NCI-H2081 treated with DMSO at 0.1 percent for 48 hours (cell line): ENCODE results near the gene CXCR6.

Source experiments
- DNase-seq: peaks from one replicate; lab custom pipeline; 2025; lab: John Stamatoyannopoulos, UW

The CXCR6 gene

DNA sequence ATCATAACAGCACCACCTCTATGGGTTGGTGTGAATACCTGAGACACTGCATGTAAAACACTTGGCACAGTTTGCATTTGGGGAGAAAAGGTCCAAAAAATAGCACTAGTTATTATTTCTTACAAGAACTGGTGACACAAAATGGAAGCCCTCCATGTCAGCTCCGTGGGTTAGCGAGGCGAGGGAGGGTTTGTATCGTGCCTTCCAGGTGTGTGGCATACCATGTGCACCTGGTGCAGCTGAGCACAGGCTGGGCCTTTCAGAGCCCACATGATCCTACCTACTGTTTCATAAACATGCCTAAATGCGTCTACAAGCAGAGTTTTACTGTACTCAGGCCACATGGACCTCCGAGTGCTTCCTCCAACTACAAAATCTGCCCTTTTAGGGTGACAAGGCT lies 5.6 kb downstream of the CXCR6 start:
- no peak for DNase-seq

DNA sequence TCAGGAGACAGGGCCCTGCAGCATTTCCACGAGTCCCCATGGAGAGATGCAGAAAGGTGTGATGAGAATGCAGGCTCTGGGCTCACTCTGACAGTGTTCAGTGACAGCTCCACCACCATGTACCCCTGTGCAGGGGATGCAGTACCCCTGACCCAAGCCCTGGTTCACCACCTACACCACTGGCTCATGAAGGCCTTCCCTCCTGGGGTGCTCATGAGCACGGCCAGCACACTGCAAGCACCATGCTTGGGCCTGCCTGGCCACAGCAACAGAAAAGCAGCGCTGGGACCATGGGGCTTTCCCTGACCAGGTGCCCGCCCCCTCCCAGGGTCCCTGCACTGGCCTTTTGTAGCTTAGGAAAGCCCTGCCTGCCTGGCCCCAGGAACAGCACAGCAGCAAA lies 6.2 kb downstream of the CXCR6 start:
- DNase-seq = no peak

DNA sequence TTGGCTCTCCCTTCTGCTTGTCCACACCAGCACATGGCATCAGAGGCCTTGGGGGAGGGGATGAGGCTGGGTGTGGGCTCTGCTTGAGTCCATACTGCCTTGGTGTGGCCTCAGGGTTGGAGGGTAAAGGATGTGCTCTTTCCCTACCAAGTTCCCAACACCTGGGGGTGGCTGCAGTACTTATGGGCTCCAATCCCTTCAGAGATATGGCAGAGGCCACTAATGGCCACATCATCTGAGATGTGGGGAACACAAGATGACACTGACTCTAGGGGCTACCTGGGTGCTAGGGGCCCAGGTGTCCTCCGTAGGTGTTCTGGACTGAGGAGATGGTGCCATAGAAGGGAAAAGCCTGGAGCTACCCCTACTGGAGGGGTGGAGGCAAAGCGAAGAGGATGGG lies 6.9 kb downstream of the CXCR6 start:
- no peak for DNase-seq

DNA sequence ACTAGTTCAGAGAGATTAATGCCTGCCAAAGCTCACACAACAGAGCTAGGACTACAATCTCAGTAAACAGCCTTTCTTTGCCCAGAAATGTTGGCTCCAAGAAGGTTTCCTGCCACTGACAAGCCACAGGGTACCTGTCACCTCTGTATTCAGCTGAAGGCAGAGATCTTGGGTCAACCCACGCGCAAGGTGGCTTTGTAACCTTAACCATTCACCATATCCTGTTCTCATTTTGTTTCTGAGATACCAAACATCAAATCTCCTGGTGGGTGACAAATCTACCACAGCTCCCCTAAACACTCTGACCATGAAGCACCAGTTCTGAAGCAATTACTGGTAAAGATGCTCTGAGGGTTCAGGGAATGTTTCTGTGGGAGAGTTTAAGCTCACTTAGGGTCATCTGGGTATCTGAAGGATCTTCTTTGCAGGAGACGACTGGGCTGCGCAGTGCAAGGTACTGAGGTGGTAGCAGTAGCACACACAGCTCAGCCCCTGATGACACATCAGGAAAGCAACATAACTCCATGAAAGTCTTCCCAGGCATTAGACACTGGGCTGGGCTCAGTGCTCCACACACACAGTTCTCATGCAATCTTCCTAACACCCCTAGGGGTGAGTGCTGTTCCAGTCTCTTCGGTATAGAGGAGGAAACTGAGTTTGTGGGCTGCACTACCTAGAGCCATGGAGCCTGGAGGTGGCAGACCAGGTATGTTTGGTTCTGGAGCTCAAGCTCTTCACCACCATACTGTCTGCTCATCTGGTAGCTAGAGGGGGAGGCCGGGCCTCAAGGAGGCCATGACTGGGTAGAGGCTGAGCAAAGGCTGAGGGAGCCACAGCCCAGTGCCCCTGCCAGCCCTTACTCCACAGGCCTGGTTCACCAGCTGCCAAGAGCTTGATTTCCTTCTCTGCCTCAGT lies 7.7 kb downstream of the CXCR6 start:
- DNase-seq = no peak

DNA sequence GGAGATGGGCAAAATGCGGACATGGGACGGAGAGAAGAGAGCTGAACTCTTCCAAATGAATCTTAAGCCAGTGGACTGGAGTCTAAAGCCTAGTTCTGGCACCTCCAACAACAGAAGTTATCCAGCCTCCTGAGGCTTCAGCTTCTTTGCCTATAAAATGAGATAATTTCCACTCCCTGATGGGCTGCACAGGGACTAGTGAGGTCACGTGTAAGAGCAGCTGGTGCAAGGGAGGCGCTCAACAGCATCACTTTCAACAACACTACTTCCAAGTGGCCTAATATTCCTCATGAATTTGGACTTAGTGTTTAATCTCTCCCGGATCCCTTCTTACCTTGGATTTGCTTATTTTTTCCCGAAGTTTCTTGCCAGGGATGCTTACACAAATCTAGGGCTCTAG lies 8.7 kb downstream of the CXCR6 start:
- no peak for DNase-seq

DNA sequence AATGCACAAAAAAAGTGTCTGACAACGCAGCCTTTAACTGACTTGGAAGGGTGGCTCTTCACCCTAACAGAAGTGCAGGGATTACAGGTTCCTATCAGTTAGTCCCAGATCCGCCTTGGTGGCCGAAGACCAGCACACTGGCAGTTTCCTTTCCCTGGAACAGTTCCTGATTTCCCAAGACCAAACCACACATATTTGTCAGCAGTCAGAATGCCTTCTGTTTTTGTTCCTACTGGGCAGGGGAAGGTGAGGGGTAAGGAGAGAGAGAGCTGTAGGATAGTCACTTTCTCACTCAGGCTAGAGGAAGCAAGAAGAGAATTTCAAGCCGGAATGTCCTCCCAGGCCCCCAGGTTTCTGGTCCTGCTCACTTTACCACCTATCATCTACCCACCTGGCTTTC lies 9.2 kb downstream of the CXCR6 start:
- DNase-seq = no peak

DNA sequence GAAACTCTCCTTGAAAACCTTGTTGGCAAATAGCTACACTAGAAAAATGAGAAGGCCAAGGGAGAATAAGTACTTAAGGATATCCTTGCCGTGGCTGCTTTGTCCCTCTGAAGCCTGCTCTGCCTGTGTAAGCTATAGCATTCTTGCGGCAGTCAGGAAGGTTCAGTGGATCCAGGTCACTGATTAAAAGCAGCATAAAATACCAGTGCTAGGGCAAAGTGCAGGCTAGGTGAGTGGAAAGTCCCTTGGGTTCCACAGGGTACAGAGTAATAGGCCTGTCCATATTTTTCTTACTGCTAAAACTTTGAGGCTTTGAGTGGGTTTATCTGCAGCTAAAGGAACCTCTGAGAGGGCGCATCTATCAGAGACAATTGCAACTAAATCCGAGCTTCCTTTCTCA lies 10.3 kb downstream of the CXCR6 start:
- no peak for DNase-seq

DNA sequence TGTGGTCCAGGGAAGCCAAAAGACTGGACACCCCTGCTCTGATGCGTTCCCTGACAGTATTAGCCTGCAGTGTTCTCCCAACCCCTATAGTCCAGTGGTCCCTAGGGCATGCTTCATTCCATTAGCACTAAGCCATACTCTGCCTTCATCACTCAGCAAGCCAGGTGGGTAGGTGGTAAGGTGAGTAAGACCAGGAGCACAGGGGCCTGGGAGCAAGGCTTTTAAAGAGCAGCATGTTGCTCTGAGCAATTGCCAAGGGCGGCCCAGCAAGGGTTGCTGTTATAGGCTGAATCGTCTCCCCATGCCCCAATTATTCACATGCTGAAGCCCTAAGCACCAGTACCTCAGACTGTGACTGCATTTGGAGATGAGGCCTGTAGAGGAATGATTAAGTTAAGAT lies 11.0 kb downstream of the CXCR6 start:
- no peak for DNase-seq

DNA sequence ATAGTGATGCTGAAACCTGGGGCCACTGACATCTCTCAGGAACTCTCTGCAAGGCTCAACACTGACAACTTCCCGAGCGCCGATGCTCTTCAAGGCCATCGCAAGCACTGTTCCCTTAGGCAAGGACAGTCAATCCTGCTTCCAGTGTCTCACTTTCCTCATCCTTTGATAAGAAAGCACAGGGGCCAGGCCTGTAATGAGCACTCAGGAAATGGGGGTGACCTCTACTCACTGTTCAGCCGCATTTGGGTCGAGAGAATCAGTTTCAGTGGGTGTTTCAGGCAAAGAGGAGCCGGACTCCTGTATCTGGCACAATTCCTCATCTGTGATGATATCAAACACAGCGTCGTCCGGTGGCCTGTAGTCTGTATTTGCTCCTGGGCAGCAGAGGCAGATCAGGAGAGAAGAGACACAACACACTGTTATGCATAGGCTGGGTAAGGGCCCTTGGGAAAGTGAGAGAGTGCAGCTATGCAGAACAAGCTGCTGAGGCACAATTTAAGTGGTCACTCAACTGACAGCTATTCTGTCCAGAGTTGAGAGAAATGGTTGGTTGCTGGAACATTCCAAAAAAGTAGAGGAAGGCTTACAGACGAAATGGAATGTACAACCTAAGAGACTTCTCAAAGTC lies 11.9 kb downstream of the CXCR6 start:
- no peak for DNase-seq

DNA sequence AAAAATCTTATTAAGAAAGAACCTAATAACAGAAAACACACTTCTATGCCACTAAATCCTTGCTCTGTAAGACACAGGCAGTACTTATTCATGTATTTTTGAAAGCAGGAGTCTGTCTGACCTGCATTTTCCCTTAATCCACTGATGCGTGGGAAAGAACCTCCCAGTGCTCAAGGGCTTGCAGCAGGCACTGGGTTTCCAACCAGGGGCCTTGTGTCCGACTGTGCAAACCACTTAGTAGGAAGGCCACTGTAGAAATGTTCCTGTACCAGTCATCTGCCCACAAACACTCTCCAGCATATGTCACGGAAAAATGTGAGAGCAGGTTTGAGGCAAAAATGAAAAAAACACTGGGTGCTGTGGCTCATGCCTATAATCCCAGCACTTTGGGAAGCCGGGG lies 12.4 kb downstream of the CXCR6 start:
- no peak for DNase-seq

DNA sequence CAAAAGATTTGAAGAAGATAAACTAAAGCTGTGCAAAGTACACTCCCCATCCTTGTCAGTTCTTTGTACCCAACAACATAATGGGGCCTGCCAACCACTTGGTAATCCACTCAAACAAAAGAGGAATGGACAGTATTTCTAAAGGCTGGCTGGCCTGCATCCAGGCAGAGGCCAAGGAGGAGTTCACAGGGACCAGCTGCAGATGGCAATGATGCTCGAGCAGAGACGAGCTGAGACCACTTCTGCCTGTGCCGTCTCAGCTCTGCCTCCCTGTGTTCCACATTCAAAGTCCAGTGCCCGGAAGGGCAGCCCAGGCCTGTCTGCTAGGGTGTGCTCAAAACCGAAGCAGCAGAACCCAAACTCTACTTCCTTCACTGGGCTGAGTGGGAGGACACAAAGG lies 14.3 kb downstream of the CXCR6 start:
- DNase-seq = no peak

DNA sequence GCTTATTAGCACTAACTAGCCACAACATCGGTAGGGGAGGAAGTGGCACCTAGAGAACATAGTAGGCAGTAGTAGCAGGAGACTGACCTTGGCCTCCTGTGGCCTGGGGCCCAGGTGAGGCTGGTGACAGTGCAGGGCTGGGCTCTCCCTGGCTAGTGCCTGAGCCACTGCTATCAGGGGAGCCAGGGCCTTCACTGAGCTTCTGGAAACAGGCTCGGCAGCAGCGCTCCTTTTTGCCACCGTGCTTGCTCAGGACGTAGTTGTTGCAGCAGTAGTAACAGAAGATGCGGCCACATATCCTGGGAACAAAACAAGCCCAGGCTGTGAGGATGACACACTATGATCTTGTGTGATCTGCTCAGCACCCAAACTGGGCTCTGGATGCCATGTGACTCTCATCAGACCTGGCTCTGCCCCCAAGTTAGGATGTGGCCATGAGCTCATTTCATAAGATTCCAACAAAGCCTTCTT lies 15.1 kb downstream of the CXCR6 start:
- DNase-seq = no peak

DNA sequence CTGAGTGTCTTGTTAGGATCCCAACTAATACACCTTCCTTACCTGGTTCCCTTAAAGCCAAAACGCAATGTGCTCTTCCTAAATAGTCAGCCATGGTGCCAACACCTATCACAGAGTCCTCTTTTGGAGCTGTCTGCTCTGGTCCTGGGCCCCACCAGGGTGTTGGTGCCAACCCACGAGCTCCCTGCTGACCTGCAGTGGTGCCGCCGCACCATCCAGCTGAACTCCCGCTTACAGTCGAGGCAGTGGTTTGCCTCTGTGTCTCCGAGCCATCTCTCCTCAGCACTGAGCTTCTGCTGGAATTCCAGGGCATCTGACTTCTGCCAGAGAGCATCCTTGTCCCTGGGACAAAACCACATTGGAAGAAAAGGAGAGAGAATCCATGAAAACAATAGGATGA lies 15.9 kb downstream of the CXCR6 start:
- no peak for DNase-seq

DNA sequence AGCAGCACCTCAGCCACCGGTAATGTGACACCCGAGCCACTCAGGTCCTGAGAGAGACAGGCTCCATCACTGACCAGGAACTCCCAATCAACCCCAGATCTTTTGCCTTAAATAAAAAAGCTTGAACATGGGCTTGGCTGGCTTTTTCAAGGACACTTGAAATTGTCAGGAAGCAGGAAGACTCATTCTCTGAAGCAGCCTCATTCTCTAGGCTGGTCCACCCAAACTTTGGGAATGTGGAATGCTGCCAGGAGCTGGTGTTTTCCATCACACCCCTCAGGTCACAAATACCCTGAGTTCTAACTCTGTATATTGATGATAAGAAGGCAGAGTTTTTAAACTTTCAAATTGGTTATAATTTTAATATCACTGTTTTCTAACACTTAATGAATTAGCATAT lies 17.0 kb downstream of the CXCR6 start:
- no peak for DNase-seq

DNA sequence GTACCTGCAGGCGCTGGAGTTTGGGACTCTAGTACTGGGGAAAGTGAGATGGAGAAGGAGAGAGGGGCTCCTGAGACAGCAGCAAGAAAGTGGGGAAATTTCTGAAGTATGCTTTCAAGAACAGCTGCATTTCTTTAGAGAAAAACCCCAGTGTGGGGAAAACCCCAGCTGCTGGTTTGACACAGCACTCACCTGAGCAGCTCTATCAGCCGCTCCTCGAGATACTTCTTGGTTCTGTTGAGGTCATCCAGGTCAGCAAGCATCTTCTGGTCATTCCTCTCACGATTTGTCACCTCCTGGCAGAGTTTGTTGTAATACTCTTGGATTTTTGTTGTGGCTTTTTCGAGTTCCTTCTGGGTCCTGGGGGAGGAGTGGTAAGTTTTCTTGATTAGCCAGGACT lies 18.8 kb downstream of the CXCR6 start:
- no peak for DNase-seq

DNA sequence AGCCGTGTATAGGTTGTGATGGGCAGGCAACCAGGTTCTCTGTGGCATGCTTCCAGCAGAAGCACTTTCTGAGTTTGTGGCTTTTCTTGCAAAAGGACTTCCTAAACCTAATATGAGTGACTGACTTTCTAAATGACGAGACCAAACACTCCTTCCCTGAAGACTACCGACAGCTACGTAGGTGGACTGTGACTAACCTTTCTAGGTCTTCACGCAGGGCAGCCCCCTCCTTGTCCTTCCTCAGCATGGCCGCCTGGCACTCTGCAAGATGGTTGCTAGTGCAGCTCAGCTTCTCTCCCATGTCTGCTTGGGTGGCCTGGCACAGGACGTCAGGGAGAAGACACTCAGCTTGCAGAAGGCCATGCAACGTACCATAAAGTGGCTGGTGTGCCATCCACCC lies 20.9 kb downstream of the CXCR6 start:
- DNase-seq = no peak

DNA sequence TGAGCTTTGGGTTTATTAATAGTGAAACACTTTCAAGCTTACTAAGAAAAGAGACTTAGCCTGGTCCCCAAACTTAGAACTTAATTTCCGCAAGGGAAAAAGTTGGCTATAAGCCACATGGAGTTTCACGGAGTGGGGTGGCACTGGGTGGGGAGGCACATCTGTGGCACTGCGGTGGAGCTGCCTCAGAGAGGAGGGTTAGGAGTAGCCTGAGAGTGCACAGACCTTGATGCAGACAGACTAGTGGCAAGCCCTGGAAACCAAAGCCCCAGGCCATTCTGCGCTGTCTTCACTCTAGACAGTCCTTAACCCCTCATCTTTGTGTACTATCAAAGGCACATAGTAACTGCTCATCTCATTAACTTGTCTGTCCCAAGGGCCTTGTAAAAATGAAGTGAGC lies 22.0 kb downstream of the CXCR6 start:
- no peak for DNase-seq

DNA sequence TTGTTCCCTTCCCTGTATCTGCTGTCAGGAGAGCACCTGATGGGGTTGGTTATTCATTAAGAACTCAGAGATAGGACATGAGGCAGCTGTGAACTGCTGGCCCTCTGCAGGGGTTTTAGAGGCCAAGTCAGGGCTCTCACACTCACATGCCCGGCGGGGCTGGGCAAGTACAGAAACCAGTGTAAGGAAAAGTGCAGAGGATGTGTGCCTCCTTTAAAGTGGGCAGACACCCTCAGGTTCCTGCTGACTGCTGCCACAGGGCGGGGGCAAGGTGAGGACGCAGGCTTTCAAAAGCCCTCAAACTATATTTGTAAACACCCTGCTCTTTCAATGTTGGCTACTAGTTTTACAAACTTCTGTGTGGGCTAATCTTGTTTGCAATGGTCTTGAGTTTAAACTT lies 22.4 kb downstream of the CXCR6 start:
- no peak for DNase-seq

DNA sequence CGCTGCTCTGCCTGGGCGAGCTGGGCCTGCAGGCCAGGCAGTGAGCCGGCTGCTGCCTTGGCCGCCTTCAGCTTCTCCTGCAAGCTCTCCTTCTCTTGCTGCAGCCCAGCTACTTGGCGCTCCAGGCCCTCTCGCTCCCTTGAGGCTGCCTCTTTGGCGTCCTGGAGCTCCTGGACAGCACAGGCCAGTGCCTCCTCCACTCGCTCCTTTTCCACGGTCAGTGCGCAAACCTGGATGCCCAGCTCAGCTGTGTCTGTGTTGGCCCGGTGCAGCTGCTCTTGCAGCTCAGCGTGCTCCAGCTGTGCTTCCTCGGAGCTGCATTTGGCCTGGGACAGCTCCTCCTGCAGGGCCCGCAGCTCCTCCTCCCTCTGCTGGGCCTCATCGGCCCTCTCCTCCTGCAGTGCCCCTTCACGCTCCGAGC lies 23.1 kb downstream of the CXCR6 start:
- DNase-seq = no peak

DNA sequence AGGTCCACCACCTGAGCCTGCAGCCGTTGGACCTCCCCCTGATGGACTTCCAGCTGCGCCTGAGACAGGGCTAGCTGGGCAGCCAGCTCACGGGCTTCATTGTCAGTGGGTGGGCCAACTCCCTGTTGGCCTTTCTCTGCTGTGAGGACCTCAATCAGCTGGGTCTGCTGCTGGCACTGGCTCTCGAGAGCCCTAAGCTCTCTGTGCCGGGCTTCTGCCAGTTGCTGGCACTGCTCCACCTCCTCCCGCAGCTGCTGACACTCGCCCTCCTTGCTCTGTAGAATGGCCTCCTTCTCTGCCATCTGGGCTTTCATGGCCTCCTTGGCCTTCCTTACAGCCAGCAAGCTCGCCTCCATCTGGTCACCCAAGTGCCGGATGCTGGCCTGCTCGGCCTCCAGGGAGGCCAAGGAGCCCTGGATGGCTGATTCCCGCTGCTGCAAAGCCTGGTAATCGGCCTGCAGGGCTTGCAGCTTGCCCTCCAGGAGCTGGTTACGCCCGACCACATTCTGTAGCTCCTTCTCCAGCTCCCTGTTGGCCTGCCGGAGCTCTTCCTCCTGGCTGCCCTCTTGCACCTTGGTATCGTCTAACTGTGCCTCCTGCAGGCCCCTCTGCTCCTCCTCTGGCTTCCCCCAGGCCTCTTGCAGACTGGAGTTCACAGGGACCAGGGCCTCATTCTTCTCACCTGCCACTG lies 23.8 kb downstream of the CXCR6 start:
- no peak for DNase-seq

DNA sequence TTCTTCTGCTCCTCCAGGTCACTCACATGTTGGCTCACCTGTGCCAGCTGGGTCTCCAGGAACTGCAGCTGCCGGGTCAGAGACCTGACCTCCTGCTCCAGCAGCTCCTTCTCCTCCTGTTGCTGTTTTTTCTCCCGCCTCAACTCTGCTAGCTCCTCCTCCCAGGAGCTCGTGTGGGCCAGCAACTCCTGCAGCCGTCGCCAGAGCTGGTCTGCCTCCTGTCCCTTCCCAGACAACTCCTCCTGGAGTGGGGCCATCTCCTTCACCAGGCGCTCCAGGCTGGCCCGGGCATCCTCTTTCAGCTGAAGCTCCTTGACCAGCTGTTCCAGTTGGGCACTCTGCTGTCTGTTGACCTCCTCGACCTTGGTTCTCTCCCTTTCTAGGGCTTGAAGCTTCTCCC lies 24.5 kb downstream of the CXCR6 start:
- no peak for DNase-seq

DNA sequence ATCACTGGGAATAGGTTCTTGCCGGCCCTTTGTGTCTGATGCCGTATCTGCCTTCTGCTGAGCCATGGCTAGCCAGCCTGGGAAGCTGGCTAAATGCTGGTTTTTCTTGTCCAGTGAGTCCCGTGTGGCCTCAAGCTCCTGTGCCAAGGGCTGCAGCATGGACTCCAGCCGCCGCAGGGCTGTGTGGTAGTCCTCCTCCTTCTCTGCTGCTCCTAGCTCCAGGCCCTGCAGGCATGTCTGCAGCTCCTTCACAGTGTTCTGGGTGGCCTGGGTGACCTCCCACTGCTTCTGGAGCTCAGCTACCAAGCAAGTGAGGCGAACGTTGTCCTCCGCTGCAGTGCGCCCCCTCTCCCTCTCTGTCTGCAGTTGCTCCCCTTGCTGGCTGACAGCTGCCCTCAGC lies 24.9 kb downstream of the CXCR6 start:
- no peak for DNase-seq

DNA sequence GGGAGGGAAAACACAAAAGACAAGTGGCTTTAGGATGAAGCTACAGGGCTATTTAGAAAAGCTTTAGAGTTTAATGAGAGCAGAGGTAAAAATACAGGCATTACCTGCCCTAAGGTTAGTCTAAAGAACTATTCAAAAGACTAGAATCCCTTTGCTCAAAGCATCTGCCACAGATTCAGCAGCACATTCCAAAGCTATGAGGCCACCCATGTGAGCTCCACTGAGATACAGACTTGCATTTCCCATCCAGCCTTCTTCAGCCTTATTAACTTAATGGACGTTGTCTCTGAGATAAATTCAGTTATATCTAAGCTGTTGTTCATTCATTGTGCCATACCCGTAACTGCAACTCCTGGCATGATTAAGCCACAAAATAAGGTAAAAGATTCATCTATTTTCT lies 25.4 kb downstream of the CXCR6 start:
- DNase-seq = no peak
